Left lobe of liver (tissue), 2 donors: ENCODE results near the gene HIF3A. TPM values are rescaled to one million over a fixed set of nuclear protein-coding genes. Genes with fewer than 3 reads are reported as not detected.
"Not testable (repeated sequence)": the region's sequence is repeated elsewhere in the genome, so short reads cannot be mapped to it uniquely, and the experiment has no call there.

Experiments
- ATAC-seq: fragments of 200-7000 bp; cut with Tn5 transposase; one replicate; pipeline ENCODE4 v1.9.1; 2020; ENCODE audit warnings: mild to moderate bottlenecking, moderate library complexity
- DNase-seq: peaks from one replicate; pipeline ENCODE4 v3.0.0-alpha.2; 2020; ENCODE audit warnings: low spot score
- total RNA-seq: library from RNA; stranded (reverse); gene quantifications from one replicate; pipeline ENCODE4 v1.2.1, GENCODE V29; 2021
- donor health status: DM: no; HTN: no; CAD: no; lungs with moderate emphysema.
- donor health status: DM: no; HTN: yes; CAD: no.

HIF3A gene
- total RNA-seq, 1 donor from 2014 or later: 8.9 TPM

DNA sequence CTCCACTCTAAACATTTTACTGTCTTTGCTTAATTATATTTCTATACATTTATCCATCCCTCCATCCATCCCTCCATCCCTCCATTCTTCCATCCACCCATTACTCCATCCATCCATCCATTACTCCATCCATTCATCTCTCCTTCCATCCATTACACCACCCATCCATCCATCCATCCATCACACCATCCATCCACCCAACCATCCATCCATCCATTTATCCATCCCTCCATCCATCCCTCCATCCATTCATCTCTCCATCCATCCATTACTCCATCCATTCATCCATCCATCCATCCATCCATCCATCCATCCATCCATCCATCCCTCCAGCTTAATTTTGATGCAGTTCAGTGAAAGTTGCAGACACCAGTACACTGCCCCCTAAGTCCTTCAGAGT is 5.0 kb upstream of the HIF3A start:
- DNase-seq (no peak), ATAC-seq (no peak)

DNA sequence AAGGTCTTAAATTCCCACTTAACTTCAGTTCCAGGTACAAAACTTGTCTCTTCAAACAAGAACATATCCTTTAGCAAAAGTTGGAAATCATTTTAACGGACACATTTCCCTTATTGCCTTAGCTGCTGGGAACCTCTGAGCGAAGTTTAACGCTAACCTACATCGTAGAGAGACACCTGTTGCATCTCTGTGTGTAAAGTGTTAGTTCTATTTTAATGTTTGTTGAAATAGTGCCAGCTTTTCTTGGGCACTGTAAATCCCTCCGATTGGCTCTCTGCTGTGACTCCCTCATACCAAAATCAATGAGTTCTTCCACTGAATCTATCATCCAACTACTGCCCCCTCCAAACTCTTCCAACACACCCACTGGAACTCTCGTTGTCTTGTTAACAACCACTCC is 2.3 kb upstream of the HIF3A start:
- DNase-seq: no peak
- ATAC-seq: no peak

DNA sequence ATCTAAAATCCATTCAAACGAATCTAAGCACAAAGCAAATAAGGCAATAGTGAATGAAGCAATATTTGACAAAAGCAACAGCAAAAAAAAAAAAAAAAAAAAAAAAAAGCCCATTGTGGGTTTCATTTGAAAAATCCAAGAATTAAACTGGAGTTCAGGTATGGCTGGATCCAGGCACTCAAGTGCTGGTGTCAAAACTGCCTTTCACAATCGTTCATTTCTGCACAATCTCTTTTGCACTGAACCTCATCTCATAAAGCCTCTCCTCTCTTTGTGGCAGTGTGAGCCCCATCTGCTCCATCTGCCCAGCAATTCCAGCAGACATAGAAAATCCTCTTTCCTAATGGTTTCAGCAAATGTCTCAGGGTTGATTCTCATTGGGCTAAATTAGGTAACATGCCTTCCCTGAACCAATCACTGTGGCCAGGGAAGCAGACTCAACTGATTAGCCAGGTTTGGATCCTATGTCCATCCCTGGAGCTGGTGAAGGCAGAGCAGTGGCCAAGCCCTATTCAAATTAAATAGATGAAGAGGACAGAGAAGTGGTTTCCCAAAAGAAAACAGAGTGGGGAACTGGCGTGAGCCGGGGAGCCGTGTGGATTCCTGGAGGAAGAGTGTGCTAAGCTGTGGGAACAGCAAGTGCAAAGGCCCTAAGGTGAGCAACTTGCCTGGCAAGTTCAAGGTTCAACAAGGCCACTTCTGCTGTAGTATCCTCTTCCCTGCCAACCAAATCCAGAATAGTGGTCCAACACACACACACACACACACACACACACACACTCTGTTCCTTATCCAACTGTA is 1.2 kb upstream of the HIF3A start:
- peak; percentile 35 for ATAC-seq
- DNase-seq: peak; percentile 68

DNA sequence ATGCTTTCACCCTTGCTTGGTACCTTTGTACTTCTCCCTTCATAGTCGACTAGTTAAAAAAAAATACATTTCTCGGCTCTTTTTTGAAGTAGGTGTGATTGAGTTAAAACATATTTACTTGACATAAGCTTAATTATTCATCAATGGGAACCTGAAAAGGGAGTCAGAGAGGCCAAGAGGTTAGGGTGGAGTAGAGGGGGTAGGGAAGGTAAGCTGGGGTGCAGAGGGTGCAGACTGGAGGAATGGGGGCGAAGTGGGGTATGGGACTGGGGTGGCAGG is 701 bp upstream of the HIF3A start:
- ATAC-seq (no peak), DNase-seq (no peak)

DNA sequence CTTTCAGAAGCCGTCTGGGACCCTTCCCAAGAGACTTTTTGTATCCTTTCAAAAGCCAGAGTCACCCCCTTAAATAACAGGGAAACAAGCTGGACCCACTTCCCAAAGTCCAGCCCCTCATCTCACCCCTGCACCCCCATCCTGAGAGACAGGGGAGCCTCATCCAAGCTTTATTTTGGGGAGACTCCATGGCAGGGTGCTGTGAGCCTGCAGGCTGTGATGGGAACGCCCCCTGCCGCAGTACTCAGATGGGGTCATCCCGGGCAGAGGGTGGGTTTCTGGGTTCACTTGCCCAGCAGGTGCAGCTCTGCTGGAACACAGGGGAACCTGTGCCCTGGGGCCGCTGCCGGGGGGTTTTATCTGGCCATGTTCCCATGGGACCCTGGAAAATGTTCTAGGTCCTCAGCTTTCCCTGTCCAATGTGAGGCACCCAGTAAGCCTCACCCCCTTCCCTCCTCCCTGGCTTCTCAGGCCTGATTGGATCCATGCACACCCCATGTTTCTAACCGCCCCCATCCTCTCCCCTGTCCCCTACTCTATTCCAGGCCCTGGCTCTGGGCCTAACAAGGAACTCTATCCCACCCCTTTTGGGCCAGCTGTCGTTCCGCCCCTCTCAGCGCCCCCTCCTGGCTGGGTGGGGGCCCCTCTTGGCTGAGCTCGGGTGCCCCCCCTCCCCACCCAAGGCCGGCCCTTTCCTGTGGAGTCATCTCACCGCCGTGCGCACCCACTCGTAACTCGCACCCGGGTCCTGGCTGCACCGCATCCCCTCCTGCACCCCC is 1.0 kb downstream of the HIF3A start:
- ATAC-seq (no peak), DNase-seq (peak; percentile 53)

DNA sequence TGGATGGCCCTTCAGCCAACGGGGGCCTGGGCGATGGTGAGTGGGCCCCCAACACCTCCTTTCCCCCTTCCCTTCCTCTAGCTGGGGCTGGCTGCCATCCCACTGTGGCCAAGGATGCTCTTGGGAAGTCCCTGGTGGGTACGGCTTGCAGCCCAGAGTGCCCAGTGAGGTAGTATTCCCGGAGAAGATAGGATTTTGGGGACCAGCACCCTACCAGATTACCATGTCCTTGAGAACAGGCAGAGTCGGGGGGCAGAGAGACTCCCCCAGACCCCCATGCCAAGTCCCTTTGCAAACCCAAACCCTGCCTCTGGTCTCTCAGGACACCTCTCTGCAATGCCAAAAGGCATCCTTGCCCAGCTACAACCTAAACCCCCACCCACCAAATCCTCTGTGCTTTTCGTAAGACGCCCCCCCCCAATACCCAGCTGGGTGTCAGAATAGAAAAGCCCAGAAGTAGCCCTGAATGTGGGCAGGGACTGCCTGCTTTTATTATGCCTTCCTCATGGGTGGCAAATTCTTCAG is 1.7 kb downstream of the HIF3A start:
- DNase-seq (peak; percentile 57), ATAC-seq (no peak)

DNA sequence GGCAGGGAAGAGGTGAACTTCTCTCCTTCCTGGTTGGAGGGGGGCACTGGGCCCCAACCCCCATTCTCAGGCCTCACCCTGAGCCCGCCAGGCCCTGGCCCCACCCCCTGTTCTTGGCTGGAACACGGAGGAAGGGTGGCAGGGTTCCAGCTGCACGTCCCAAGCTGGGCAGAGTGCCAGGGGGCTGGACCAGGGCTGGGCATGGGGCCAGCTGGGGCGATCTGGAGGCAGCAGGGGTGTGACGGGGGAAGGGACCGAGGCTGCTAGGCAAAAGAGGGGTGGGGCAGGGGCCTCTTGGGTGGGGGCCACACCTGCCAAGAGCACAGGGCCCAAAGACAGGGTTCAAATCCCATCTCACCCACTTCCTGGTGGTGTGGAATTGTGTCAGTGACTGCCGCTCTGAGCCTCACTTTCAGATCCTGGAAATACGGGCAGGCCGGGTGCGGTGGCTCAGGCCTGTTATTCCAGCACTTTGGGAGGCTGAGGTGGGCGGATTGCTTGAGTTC is 2.2 kb downstream of the HIF3A start:
- peak; percentile 99 for DNase-seq
- peak; percentile 68 for ATAC-seq

DNA sequence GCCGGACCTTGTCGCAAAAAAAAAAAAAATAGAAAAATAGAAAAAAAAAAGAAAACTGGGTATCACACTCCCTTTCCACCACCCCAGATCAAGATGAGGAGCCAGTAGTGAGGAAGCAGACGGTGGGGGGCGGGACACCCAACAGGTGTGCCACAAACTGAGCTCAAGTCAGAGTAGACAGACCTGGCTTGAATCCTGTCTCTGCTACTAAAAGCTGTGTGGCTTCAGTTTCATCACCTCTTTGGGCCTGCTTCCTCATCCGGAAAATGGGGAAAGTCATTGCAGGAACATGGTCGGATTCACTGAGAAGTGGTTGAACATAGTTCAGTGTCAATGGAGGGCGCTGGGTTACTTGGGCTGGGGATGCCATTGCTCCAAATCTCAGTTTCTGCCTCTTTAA is 2.9 kb downstream of the HIF3A start:
- no peak for ATAC-seq
- DNase-seq: no peak

DNA sequence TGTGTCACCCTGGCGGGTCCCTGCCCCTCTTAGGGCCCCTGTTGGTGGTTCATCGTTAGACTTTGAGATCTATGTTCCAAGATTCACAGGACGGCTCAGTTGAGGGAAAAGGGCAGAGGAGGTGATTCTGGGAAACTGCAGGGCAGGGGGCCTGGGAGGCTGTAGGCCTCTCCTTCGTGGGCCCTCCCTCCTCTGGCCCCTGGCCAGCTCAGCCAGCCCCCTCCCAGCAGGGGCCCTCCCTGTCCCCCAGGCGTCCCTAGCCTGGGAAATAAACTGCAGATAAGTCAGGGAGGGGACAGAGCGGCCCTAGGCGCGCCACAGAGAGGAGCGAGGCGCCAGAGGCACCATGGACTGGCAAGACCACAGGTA is 6.5 kb downstream of the HIF3A start:
- DNase-seq (no peak), ATAC-seq (no peak)

DNA sequence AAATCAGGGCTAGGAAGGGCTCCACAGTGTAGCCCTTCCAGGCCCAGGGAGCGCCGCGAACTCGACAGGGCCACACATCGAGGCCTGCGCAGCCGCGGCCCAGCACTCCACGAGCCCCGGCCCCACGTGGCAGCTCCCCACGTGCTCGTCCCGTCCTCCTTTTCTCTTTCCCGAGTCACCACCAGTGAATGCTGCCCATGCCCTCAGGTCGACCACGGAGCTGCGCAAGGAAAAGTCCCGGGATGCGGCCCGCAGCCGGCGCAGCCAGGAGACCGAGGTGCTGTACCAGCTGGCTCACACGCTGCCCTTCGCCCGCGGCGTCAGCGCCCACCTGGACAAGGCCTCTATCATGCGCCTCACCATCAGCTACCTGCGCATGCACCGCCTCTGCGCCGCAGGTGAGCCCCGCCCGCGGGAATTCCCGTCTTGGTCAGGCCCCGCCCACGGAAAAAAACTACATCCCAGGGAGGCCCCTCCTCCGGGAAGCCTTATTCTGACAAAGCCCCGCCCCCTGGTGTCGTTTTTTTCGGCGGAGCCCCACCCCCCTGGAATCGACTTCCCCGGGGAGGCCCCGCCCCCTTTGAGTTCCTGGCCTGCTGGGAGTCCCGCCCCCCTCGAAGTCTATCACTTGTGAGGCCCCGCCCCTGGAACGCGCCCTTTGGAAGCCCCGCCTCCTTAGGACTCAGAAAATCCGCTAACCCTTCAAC is 7.0 kb downstream of the HIF3A start:
- peak; percentile 72 for DNase-seq
- peak; percentile 9 for ATAC-seq

DNA sequence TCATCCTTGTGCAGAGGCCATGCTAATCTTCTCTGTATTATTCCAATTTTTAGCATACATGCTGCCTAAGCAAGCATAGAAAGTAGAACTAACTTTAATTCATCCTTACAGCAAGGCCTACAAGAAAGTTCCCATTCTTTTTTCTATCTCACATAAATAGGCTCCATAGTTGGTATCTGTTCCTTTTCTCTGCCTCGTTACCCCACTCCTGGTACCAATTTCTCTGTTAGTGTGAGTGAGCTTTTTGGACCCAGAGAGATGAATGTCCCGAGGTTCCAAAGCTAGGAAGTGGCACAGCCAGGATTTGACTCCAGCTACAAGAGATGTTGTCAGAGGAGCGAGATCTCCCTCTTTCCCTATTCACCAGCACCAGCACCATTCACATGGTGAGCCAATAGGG is 9.7 kb downstream of the HIF3A start:
- ATAC-seq (no peak), DNase-seq (no peak)

DNA sequence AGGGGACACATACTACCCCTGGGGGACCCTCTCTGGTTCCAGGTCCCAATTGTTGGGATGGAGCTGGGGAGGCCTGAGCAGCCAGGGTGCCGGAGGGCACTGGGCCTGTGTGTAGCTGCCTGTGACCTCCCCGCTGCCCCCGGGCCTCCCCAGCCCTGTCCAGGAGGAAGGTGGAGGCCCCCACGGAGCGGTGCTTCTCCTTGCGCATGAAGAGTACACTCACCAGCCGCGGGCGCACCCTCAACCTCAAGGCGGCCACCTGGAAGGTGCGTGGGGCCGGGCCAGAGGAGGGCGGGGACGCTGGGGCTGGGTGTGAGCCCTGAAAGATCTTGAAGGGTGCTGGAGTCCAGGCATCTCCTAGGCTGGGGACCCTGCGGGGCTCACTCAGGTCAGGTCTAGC is 11.7 kb downstream of the HIF3A start:
- DNase-seq (no peak), ATAC-seq (no peak)

DNA sequence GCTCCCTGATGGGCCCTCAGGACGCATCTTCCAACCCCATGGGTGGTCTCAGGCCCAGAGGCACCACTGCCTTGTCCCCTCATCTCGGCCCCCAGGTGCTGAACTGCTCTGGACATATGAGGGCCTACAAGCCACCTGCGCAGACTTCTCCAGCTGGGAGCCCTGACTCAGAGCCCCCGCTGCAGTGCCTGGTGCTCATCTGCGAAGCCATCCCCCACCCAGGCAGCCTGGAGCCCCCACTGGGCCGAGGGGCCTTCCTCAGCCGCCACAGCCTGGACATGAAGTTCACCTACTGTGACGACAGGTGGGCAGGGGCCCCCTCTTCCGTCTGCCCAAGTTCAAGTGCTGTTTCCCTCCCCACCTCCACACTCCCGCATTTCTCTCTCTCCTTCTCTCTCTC is 12.2 kb downstream of the HIF3A start:
- DNase-seq: no peak
- ATAC-seq: no peak

DNA sequence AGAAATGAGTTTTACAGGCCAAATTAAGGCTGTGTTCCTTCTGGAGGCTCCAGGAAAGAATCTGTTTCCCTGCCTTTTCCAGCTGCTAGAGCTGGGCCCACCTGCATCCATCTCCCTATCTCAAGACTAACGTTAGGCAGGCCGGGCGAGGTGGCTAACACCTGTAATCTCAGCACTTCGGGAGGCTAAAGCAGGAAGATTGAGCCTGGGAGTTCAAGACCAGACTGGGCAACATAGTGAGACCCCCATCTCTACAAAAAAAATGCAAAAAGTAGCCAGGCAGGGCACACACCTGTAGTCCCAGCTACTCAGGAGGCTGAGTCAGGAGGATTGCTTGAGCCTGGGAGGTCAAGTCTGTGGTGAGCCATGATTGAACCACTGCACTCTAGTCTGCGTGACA is 14.6 kb downstream of the HIF3A start:
- no peak for ATAC-seq
- DNase-seq: no peak

DNA sequence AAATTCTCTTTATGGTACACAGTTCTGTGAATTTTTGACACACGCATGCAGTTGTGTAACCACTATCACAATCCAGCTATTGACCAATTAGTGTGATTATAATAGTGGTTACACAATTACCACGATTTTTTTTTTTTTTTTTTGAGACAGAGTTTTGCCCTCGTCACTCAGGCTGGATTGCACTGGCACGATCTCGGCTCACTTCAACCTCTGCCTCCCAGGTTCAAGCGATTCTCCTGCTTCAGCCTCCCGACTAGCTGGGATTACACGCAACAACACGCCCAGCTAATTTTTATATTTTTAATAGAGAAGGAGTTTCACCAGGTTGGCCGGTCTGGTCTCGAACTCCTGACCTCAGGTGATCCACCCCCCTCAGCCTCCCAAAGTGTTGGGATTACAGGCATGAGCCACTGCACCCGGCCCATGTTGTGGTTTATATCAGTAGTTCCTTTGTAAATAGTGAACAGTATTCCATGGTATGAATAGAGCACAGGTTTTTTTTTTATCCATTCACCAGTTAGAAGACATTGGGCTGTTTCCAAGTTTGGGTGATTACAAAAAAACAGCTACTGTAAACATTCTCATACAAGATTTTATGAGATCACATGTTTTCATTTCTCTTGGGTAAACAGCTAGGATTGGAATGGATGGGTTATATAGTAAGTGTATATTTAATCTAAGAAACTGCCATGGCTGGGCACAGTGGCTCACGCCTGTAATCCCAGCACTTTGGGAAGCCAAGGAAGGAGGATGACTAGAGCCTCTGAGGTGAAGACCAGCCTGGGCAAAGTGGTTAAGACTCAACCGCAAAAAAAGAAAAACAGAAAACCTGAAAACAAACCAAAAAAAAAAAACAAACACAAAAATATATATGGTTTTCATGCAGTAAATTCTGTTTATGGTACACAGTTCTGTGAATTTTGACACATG is 17.0 kb downstream of the HIF3A start:
- ATAC-seq (peak; percentile 57), DNase-seq (peak; percentile 54)

DNA sequence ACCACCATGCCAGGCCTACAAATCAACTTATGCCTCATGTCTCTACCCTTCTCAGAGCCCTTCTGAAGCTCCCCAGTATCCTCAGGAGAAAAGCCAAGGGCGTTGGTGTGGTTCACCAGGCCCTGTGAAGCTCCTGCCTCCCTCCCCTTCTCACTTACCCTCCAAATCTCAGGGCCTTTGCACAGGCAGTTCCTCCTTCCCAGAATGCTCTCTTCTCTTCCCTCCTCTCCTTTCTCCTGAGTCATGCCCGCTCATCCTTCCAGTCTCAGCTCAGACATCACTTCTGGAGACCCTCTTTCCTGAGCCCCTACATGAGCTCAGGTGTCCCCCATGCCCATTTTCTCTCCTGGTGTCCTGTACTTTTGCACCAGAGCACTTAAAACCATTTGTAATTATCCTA is 20.5 kb downstream of the HIF3A start:
- ATAC-seq (no peak), DNase-seq (no peak)

DNA sequence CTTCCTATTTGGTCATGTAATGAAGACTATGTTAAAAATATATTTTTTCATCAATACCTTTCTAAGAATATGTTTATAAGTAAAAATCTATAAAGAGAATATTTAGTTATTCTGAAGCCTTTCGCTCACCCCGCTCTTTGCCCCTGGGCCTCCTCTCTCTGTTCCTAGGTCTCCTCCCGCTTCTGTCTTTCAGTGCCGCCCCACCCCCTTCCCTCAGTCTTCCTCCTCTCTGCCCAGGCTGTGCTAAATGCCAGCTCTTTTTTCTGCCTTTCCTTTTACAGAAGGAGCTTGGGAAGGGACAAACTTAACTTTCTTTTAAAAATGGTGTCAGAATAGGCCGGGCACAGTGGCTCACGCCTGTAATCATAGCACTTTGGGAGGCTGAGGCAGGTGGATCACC is 22.8 kb downstream of the HIF3A start:
- ATAC-seq (no peak), DNase-seq (no peak)

DNA sequence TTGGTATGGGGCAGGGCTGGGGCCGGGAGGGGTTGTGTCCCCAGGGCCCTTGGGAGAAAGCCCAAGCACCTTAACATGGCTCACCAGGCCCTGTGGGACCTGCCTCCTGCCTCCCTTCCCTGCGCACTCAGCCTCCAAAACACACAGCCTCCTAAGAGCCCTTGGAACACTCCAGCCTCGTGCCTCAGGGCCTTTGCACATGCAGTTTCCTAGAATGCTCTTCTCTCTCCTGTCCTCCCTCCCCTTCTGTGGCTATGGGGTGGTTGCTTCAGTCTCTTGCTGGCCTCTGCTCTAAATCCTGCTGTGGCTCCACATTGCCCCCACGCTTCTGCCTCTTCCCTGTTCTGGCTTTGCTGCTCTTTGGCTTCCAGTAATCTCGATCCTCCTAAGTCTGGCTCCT is 23.7 kb downstream of the HIF3A start:
- DNase-seq (no peak), ATAC-seq (no peak)

DNA sequence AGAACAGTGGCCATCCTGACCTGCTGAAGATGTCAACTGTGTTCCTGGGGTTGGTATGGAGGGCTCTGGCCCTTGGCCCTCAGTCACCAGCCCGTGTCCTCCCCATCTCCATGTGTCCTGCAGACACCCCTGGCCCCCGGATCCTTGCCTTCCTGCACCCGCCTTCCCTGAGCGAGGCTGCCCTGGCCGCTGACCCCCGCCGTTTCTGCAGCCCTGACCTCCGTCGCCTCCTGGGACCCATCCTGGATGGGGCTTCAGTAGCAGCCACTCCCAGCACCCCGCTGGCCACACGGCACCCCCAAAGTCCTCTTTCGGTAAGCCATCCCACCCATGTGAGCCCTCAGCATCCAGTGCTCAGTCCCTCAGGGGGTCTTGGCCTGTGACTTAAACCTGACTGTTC is 24.8 kb downstream of the HIF3A start:
- ATAC-seq: no peak

DNA sequence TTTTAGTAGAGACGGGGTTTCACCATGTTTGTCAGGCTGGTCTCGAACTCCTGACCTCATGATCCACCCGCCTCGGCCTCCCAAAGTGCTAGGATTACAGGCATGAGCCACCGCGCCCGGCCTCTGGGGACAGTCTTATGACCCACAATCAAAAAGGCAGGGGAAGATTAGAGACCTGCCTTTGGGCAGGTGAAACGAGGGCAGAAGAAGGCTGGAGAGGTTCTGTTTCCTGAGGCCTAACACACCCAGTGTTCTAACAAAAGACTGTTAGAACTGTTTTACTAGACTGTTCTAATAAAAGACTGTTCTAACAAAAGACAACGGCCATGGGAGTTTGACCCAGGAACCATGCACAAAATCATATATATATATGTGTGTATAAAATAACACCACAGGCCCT is 26.4 kb downstream of the HIF3A start:
- DNase-seq: not testable (repeated sequence)

More for the DNA sequence above, 24.8 kb downstream of the HIF3A start:
- no peak for DNase-seq

DNA sequence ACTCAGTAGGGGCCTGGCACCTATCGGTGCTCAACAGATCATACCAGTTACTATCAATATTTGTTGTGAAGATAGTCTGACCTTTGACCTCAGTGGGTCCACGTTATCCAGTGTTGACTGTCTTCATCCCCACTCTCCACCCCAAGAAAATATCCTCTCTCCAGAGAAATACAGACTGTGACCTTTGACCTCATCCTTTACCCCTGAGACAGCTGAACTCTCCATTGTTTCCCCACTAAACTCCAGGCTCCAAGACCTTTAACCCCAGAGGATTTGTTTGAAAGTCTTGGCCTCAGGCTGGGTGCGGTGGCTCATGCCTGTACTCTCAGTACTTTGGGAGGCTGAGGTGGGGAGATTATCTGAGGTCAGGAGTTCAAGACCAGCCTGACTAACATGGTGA is 27.4 kb downstream of the HIF3A start:
- ATAC-seq (no peak), DNase-seq (no peak)

More for the DNA sequence above, 26.4 kb downstream of the HIF3A start:
- not testable (repeated sequence) for ATAC-seq
